Measurements from ENCODE around the gene TMC8.

TMC8 gene

DNA sequence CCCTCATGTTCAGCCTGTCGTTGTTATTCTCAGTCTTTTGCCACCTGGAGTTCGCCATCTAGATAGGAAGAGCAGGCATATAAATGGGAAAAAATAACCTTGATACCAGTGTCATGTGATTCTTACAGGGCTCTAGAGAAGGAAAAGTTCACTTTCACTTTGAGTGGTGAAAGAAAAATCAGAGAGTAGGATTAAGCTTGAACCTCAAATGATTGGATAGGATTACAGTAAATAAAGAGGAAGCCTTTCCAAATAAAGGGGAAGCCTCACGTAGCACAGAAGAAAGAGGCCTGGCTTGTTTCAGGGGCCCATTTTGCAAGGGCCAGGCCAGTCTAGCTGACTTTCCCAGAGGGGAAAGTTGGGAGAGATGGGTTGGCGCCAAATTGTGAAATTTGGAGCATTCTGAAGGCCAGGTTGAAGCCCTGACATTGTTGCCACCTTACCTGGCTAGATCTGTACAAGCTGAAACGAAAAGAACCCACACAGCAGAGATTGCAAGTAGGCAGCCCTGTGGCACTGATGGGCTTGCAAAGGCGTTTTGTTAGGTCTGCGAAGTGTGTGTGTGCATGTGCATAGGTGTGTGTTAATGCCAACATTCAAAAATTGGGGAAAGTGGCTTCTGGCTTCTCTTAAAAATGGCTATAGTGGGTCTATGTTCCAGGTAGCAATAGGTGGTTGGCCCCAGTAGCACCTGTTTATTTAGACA is 40.8 kb upstream of the TMC8 start:
- TF ChIP-seq, protein P1, sequence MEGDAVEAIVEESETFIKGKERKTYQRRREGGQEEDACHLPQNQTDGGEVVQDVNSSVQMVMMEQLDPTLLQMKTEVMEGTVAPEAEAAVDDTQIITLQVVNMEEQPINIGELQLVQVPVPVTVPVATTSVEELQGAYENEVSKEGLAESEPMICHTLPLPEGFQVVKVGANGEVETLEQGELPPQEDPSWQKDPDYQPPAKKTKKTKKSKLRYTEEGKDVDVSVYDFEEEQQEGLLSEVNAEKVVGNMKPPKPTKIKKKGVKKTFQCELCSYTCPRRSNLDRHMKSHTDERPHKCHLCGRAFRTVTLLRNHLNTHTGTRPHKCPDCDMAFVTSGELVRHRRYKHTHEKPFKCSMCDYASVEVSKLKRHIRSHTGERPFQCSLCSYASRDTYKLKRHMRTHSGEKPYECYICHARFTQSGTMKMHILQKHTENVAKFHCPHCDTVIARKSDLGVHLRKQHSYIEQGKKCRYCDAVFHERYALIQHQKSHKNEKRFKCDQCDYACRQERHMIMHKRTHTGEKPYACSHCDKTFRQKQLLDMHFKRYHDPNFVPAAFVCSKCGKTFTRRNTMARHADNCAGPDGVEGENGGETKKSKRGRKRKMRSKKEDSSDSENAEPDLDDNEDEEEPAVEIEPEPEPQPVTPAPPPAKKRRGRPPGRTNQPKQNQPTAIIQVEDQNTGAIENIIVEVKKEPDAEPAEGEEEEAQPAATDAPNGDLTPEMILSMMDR (IDR thresholded peaks at IDR 0.05; ENCODE audit: control extremely low read depth, extremely low read depth, low read depth, missing control alignments): no peak
- CTCF ChIA-PET: interaction anchor here (1.1 to 2.6 kb wide), 2 partner anchors 45 to 162 kb away, joined by 4 to 11 read pairs; no protein-coding TSS in a partner anchor
- POLR2A ChIA-PET: no interaction called here
- no peak for DNase-seq (ENCODE audit: extremely low spot score)

DNA sequence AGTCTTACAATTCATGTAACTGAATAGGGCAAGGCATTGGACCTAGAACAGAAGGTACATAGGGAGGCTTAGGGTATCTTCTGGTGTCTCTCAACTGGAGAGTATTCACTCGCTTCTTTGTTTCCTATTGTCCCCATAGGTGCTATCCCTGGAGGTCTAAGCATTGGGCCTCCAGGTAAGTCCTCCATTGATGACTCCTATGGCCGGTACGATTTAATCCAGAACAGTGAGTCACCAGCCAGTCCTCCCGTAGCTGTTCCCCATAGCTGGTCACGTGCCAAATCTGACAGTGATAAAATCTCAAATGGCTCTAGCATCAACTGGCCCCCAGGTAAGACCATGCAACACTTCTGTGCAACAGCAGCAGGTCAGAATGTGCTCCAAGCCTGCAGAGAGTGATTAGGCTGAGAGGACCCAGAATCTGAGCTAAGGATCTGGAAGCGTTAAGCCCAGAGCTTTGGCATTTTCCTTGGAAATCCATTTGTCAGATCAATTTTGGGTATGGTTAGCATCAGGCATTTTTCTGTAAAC is 37.7 kb upstream of the TMC8 start:
- ChIA-PET CTCF (interaction anchor here (0.8 to 7.1 kb wide), 5 partner anchors 9 to 662 kb away, joined by 3 to 55 read pairs (median 8); no protein-coding TSS in a partner anchor), POLR2A (no interaction called here)
- no peak for DNase-seq (ENCODE audit: extremely low spot score)
- TF ChIP-seq, protein P1 (IDR thresholded peaks at IDR 0.05; ENCODE audit: control extremely low read depth, extremely low read depth, low read depth, missing control alignments): no peak

DNA sequence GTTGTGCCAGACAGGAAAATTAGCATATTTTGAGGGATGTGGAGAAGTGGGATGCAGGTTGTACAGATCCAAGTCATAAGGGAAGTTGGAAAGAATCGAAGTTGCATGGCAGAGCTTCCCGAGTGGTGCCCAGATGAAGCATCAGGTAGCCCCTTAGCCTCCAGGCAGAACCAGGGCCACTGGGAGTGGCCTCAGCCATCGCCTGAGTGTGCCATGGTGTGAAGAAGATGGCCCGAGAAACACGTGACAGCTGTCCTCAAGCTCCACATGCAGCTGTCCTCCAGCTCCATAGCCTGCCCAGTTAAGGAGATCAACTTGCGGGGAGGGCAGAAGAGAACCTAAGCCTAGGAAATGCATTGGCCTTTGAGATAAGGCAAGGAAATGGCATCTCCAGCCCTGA is 35.5 kb upstream of the TMC8 start:
- ChIA-PET POLR2A (no interaction called here), CTCF (interaction anchor here (0.7 to 7.1 kb wide), 4 partner anchors 11 to 76 kb away, joined by 3 to 55 read pairs (median 3); no protein-coding TSS in a partner anchor)
- TF ChIP-seq, protein P1 (IDR thresholded peaks at IDR 0.05; ENCODE audit: control extremely low read depth, extremely low read depth, low read depth, missing control alignments): no peak
- no peak for DNase-seq (ENCODE audit: extremely low spot score)

DNA sequence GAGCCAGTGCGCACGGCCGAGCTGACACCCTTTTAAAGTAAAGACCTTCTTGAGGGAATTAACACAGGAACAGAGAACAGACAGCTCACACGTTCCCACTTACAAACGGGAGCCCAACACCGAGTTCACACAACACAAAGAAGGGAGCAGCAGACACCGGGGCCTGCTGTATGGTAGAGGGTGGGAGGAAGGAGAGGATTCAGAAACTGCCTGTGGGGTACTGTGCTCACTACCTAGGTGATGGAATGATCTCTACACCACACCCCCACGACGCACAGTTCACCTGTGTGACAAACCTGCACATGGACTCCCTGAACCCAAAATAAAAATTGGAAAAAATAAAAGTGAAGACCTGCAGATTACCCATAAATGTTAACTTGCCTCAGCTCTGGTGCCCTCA is 34.5 kb upstream of the TMC8 start:
- TF ChIP-seq, protein P1 (IDR thresholded peaks at IDR 0.05; ENCODE audit: control extremely low read depth, extremely low read depth, low read depth, missing control alignments): no peak
- no peak for DNase-seq (ENCODE audit: extremely low spot score)
- POLR2A ChIA-PET: no interaction called here
- CTCF ChIA-PET: interaction anchor here (1.3 to 7.1 kb wide), 5 partner anchors 12 to 155 kb away, joined by 3 to 55 read pairs (median 4); no protein-coding TSS in a partner anchor

DNA sequence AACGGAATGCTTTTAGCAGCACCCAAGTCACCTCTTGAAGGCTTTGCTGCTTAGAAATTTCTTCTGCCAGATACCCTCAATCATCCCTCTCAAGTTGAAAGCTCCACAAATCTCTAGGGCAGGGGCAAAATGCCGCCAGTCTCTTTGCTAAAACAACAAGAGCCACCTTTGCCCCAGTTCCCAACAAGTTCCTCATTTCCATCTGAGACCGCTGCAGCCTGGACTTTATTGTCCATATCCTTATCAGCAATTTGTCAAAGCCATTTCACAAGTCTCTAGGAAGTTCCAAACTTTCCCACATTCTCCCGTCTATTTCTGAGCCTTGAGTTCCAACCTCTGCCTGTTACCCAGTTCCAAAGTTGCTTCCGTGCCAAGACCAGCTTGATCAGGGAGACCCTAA is 29.5 kb upstream of the TMC8 start:
- no peak for DNase-seq (ENCODE audit: extremely low spot score)
- TF ChIP-seq, protein P1 (IDR thresholded peaks at IDR 0.05; ENCODE audit: control extremely low read depth, extremely low read depth, low read depth, missing control alignments): no peak
- CTCF ChIA-PET: interaction anchor here (2.7 kb wide), 1 partner anchor 16 kb away, joined by 13 read pairs; no protein-coding TSS in a partner anchor
- POLR2A ChIA-PET: no interaction called here

DNA sequence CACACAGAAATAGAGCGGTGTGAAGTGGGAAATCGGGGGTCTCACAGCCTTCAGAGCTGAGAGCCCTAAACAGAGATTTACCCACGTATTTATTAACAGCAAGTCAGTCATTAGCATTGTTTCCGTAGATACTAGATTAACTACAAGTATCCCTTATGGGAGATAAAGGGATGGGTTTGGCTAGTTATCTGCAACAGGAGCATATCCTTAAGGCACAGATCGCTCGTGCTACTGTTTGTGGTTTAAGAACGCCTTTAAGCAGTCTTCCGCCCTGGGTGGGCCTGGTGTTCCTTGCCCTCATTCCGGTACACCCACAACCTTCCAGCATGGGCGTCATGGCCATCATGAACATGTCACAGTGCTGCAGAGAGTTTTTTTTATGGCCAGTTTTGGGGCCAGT is 29.0 kb upstream of the TMC8 start:
- POLR2A ChIA-PET: no interaction called here

More for the DNA sequence above, 29.0 kb upstream of the TMC8 start:
- CTCF ChIA-PET: interaction anchor here (2.7 kb wide), 1 partner anchor 17 kb away, joined by 13 read pairs; no protein-coding TSS in a partner anchor
- TF ChIP-seq, protein P1 (IDR thresholded peaks at IDR 0.05; ENCODE audit: control extremely low read depth, extremely low read depth, low read depth, missing control alignments): no peak
- no peak for DNase-seq (ENCODE audit: extremely low spot score)
